Coronary artery (tissue), 2 donors: ENCODE data around the gene SYTL2.

ENCODE experiments used
- DNase-seq: peaks from one replicate; pipeline ENCODE4 v3.0.0-alpha.2; 2017; ENCODE audit warnings: low spot score
- H3K27ac ChIP-seq, 2 donors: fragments of 200-600 bp; sonication (generic); one replicate each; pipeline ENCODE4 v1.5.1; 2016 to 2019
- H3K4me3 ChIP-seq: fragments of 200-600 bp; sonication (generic); 2 replicates; pipeline ENCODE4 v1.5.1; 2016; ENCODE audit warnings: mild to moderate bottlenecking, moderate library complexity
- CTCF ChIP-seq: fragments of 200-600 bp; sonication (generic); IDR thresholded peaks from one replicate; pipeline ENCODE4 v1.5.1; 2019; ENCODE audit warnings: antibody characterized with exemption

Gene SYTL2

GRCh38 chr11:85813721-85814120 is 2.8 kb upstream of the SYTL2 start:
- no peak for TF ChIP-seq CTCF
- Histone ChIP-seq H3K27ac (no peak overlapping the region), H3K4me3 (no peak overlapping the region)
- no peak for DNase-seq

GRCh38 chr11:85811624-85812023 is 683 bp upstream of the SYTL2 start:
- TF ChIP-seq CTCF = no peak
- Histone ChIP-seq H3K27ac (peak overlapping the region in 1 of 2 donors; percentile 73), H3K4me3 (peak overlapping the region; percentile 79)
- DNase-seq = no peak

GRCh38 chr11:85810521-85810870 is 445 bp downstream of the SYTL2 start:
- Histone ChIP-seq H3K4me3 (peak overlapping the region; percentile 79), H3K27ac (peak overlapping the region; percentile 21 to 73)
- no peak for TF ChIP-seq CTCF
- DNase-seq = no peak

GRCh38 chr11:85809863-85810262 is 1.1 kb downstream of the SYTL2 start:
- H3K27ac ChIP-seq = peak overlapping the region; percentile 54 to 73
- no peak for TF ChIP-seq CTCF
- H3K4me3 ChIP-seq = peak overlapping the region; percentile 79
- no peak for DNase-seq

GRCh38 chr11:85809191-85809590 is 1.8 kb downstream of the SYTL2 start:
- DNase-seq = no peak
- TF ChIP-seq CTCF = no peak
- Histone ChIP-seq H3K27ac (peak overlapping the region; percentile 54 to 73), H3K4me3 (peak overlapping the region; percentile 79)

GRCh38 chr11:85806876-85807275 is 4.1 kb downstream of the SYTL2 start:
- Histone ChIP-seq H3K27ac (peak overlapping the region in 1 of 2 donors; percentile 34), H3K4me3 (no peak overlapping the region)
- no peak for DNase-seq
- TF ChIP-seq CTCF = no peak

- TF ChIP-seq CTCF = no peak
- Histone ChIP-seq H3K27ac (no peak overlapping the region), H3K4me3 (no peak overlapping the region)
- no peak for DNase-seq
These were observed 4.9 kb downstream of the SYTL2 start for GRCh38 chr11:85806016-85806415.
